Retinal pigment epithelial cell (primary cell): ENCODE data around the gene PAX6.
A peak's percentile ranks its signal among the peaks of the same experiment; 100 is the strongest.

Experiments used
- DNase-seq: peaks from one replicate; pipeline ENCODE4 v3.0.0-alpha.2; 2010; ENCODE audit warnings: low read depth
- H3K4me3 ChIP-seq: 2 replicates; pipeline ENCODE4 v1.5.1; 2011; ENCODE audit warnings: mild to moderate bottlenecking, low read length, control low read depth, moderate library complexity
- CTCF ChIP-seq: conservative IDR thresholded peaks from 2 replicates; pipeline ENCODE4 v1.5.1; 2011; ENCODE audit warnings: low read depth, low read length, control low read depth, inconsistent platforms

Gene PAX6

GRCh38 chr11:31817621-31818424, 6.7 kb upstream of the PAX6 start:
- TF ChIP-seq CTCF = no peak
- no peak for DNase-seq
- peak overlapping the region; percentile 56 for H3K4me3 ChIP-seq

- H3K4me3 ChIP-seq = peak overlapping the region; percentile 56
- no peak for TF ChIP-seq CTCF
- DNase-seq = no peak
These were observed 6.0 kb upstream of the PAX6 start for GRCh38 chr11:31817054-31817620.

- no peak for DNase-seq
- peak overlapping the region; percentile 56 for H3K4me3 ChIP-seq
- TF ChIP-seq CTCF = no peak
These were observed 5.4 kb upstream of the PAX6 start for GRCh38 chr11:31816468-31817053.

- peak overlapping the region; percentile 56 for H3K4me3 ChIP-seq
- no peak for TF ChIP-seq CTCF
- no peak for DNase-seq
These were observed 4.8 kb upstream of the PAX6 start for GRCh38 chr11:31815711-31816467.

GRCh38 chr11:31814176-31814868, 3.2 kb upstream of the PAX6 start:
- H3K4me3 ChIP-seq = peak overlapping the region; percentile 25
- no peak for TF ChIP-seq CTCF
- no peak for DNase-seq

- TF ChIP-seq CTCF = no peak
- H3K4me3 ChIP-seq = peak overlapping the region; percentile 45
- no peak for DNase-seq
These were observed 2.5 kb upstream of the PAX6 start for GRCh38 chr11:31813391-31814175.
